Heart left ventricle (tissue), 16 donors: ENCODE data around the gene RPL36A. TPM values are rescaled to one million over a fixed set of nuclear protein-coding genes. Genes with fewer than 3 reads are reported as not detected.

Experiments
- ATAC-seq, 4 donors: fragments of 200-7000 bp; cut with Tn5 transposase; one replicate each; pipeline ENCODE4 v1.9.1; 2020 to 2022; ENCODE audit warnings: moderate library complexity in 4 of 4, mild to moderate bottlenecking in 3 of 4, moderate number of reproducible peaks in 1 of 4
- DNase-seq, 5 donors: peaks; one replicate each; pipeline ENCODE4 v3.0.0-alpha.2; 2020
- H3K27ac ChIP-seq, 12 donors: fragments of 200-600 bp; sonication (generic) in 4 of 12; one replicate each; pipeline versions ENCODE4 v1.5.0 to v1.8.0; 2016 to 2022; ENCODE audit warnings: mild to moderate bottlenecking in 2 of 12
- H3K27me3 ChIP-seq, 9 donors: fragments of 200-600 bp; sonication (generic) in 2 of 9; one replicate each; pipeline versions ENCODE4 v1.5.1 to v1.8.0; 2016 to 2022; ENCODE audit warnings: mild to moderate bottlenecking in 3 of 9
- H3K36me3 ChIP-seq, 9 donors: fragments of 200-600 bp; sonication (generic) in 2 of 9; one replicate each; pipeline versions ENCODE4 v1.5.0 to v1.8.0; 2018 to 2022; ENCODE audit warnings: mild to moderate bottlenecking in 2 of 9
- H3K4me1 ChIP-seq, 12 donors: fragments of 200-600 bp; sonication (generic) in 4 of 12; one replicate each; pipeline versions ENCODE4 v1.5.0 to v1.8.0; 2016 to 2022; ENCODE audit warnings: mild to moderate bottlenecking in 3 of 12
- H3K4me3 ChIP-seq, 12 donors: fragments of 200-600 bp; sonication (generic) in 4 of 12; one replicate each; pipeline versions ENCODE4 v1.5.0 to v1.8.0; 2017 to 2022; ENCODE audit warnings: mild to moderate bottlenecking in 9 of 12, moderate library complexity in 4 of 12
- H3K9me3 ChIP-seq, 12 donors: fragments of 200-600 bp; sonication (generic) in 4 of 12; one replicate each; pipeline versions ENCODE4 v1.5.0 to v1.8.0; 2016 to 2022; ENCODE audit warnings: mild to moderate bottlenecking in 1 of 12
- CTCF ChIP-seq, 12 donors: fragments of 200-600 bp; sonication (generic) in 4 of 12; IDR thresholded peaks; one replicate each; pipeline versions ENCODE4 v1.5.0 to v1.8.0; 2018 to 2022; ENCODE audit warnings: antibody characterized with exemption in 12 of 12, mild to moderate bottlenecking in 5 of 12
- POLR2A ChIP-seq, 2 donors: fragments of 450-650 bp; IDR thresholded peaks; one replicate each; pipeline ENCODE4 v1.6.1; 2017; ENCODE audit warnings: antibody characterized with exemption in 2 of 2, mild to moderate bottlenecking in 2 of 2, moderate library complexity in 2 of 2
- WGBS, 4 donors: extraction: QIAGEN DNeasy Blood & Tissue Kit in 2 of 4; methylation state at CpG; one replicate each; pipeline versions ENCODE4 v1.1.5 to v1.1.7; 2013 to 2018; 5-methylcytosine and 5-hydroxymethylcytosine counted together
- intact Hi-C, 10 donors: fragments of 100-400 bp; cut with DNase I; formaldehyde crosslinking; loops; one replicate each; pipeline versions ENCODE4 v1.11.1 to v1.14.2; 2022
- polyA plus RNA-seq, 2 donors: library from polyadenylated mRNA; stranded (reverse); fragments of 200-250 nt; gene quantifications; one replicate each; pipeline ENCODE4 v1.2.3, GENCODE V29; 2013
- total RNA-seq, 9 donors: library from RNA; depleted of rRNA in 2 of 9; stranded (reverse); fragments of >200 nt in 2 of 9; fragmentation: NEBNext Ultra II Directional in 3 of 9; extraction: Animal tissue kit (Norgen Biotek cat#: 25700) in 3 of 9; gene quantifications; one replicate each; pipeline versions ENCODE4 v1.1.0 to v1.2.4, GENCODE V29; 2016 to 2023
- donor health status: ischemic (EF 13 %, LVEDD 7.1; RV severe dilation, severe dysfunction).
- donor health status: healthy with polysubstance abuse.
- donor health status: DM: no; HTN: yes; CAD: no.
- donor health status: DM: no; HTN: no; CAD: no.
- donor health status: ischemic (EF 25% LVEDD 6.9; RV normal size, moderate dysfunction).
- donor health status: ischemic (EF 25% LVEDD 5.7; RV mildly dilated, moderate dysfunction).
- donor health status: healthy.
- donor health status: DM: yes; HTN: yes; CAD: no.
- donor health status: ischemic (EF 35%, LVEDD 5.7; RV mildly dilated, moderate dysfunction).
- donor health status: nonischemic (EF 11% LVEDD 7.7; RV severe dilation, severe dysfunction).
- donor health status: DM: yes; HTN: yes; CAD: no.
- donor health status: PGD.
- donor health status: ischemic (EF 29% LVEDD 5.4; RV normal size, mild dysfunction).
- donor health status: nonischemic (EF 23%, LVEDD 6.1; RV moderate dilation, normal function).

The RPL36A gene
- total and polyA plus RNA-seq, 11 donors: 47.8 to 2,246 (median 69.8) TPM

GRCh38 chrX:101385026-101385684 is 5.7 kb upstream of the RPL36A start:
- WGBS, 4 donors: 75 to 89% (median 81%) methylated on average over 7 of the region's 7 CpGs
- H3K4me1 ChIP-seq: no peaks in the 10 kb centered on the region
- H3K4me3 ChIP-seq: peak overlapping the region in 3 of 12 donors; percentile 19 to 50 (median 21)
- H3K36me3 ChIP-seq: no peaks in the 10 kb centered on the region
- intact Hi-C loops: no loop called here
- no peak for ATAC-seq
- no peak for TF ChIP-seq POLR2A (IDR thresholded peaks at IDR 0.05)
- TF ChIP-seq CTCF (IDR thresholded peaks at IDR 0.05): no peak
- no peaks in the 10 kb centered on the region for H3K27me3 ChIP-seq
- DNase-seq: no peak
- no peaks in the 10 kb centered on the region for H3K9me3 ChIP-seq
- peak overlapping the region in 1 of 12 donors; percentile 74 for H3K27ac ChIP-seq

- peak within 1 kb of the TSS in 3 of 12 donors; percentile 21 to 50 (median 26) for H3K4me3 ChIP-seq
- peak within 1 kb of the TSS in 1 of 12 donors; percentile 74 for H3K27ac ChIP-seq
- no peaks in the 10 kb centered on the region for H3K4me1 ChIP-seq
- no peaks in the 10 kb centered on the region for H3K36me3 ChIP-seq
- no peak for TF ChIP-seq POLR2A (IDR thresholded peaks at IDR 0.05)
- no peak for TF ChIP-seq CTCF (IDR thresholded peaks at IDR 0.05)
- 66 to 78% (median 71%) methylated on average over 9 of the region's 9 CpGs for WGBS, 4 donors
- H3K9me3 ChIP-seq: no peaks in the 10 kb centered on the region
- intact Hi-C loops: no loop called here
- H3K27me3 ChIP-seq: no peaks in the 10 kb centered on the region
- ATAC-seq (peak in 1 of 4 donors; percentile 41), DNase-seq (no peak)
These were observed 4.8 kb upstream of the RPL36A start, which contains the start of gene BTK for GRCh38 chrX:101385795-101386541. BTK (minus strand) TSS chrX:101386191; CDS start chrX:101375284, 10,907 bp downstream.

GRCh38 chrX:101386542-101386885 is 4.3 kb upstream of the RPL36A start:
- H3K27me3 ChIP-seq: no peaks in the 10 kb centered on the region
- peaks cover 0 to under 1% (median 0%) of the 10 kb centered on the region in 12 donors for H3K4me1 ChIP-seq
- peak overlapping the region in 1 of 12 donors; percentile 74 for H3K27ac ChIP-seq
- 61 to 79% (median 64%) methylated on average over 6 of the region's 6 CpGs for WGBS, 4 donors
- intact Hi-C loops: no loop called here
- no peaks in the 10 kb centered on the region for H3K36me3 ChIP-seq
- no peak overlapping the region for H3K4me3 ChIP-seq
- no peak for TF ChIP-seq CTCF (IDR thresholded peaks at IDR 0.05)
- no peak for TF ChIP-seq POLR2A (IDR thresholded peaks at IDR 0.05)
- no peaks in the 10 kb centered on the region for H3K9me3 ChIP-seq
- DNase-seq (no peak), ATAC-seq (no peak)

- Histone ChIP-seq H3K4me1 (peaks cover 0 to 11% (median 0%) of the 10 kb centered on the region in 12 donors), H3K9me3 (no peaks in the 10 kb centered on the region), H3K36me3 (peaks cover 0 to 18% (median 11%) of the 10 kb centered on the region in 9 donors), H3K27ac (no peak overlapping the region), H3K4me3 (no peak overlapping the region), H3K27me3 (no peaks in the 10 kb centered on the region)
- WGBS, 4 donors: 82 to 95% (median 89%) methylated on average over 3 of the region's 3 CpGs
- intact Hi-C loops: no loop called here
- ATAC-seq (no peak), DNase-seq (no peak)
- TF ChIP-seq POLR2A (IDR thresholded peaks at IDR 0.05) (no peak), CTCF (IDR thresholded peaks at IDR 0.05) (no peak)
These were observed 2.2 kb upstream of the RPL36A start for GRCh38 chrX:101388604-101389003.
